ENCODE results near the gene HPCAL1.

The HPCAL1 gene

GRCh38 chr2:10269291-10269690 lies 33.4 kb upstream of the HPCAL1 start:
- no peak overlapping the region for H3K4me3 ChIP-seq (ENCODE audit: low read depth, low read length)
- DNase-seq: no peak
- no peaks in the 10 kb centered on the region for H3K36me3 ChIP-seq (replicated peaks)
- in situ Hi-C loops (cut with HindIII; ENCODE audit: low pct_ligation_motif_present, low sequenced_read_pairs): no loop called here
- no peak for TF ChIP-seq CTCF (IDR thresholded peaks at IDR 0.05; ENCODE audit: low read depth, low read length, missing control alignments)
- H3K27ac ChIP-seq: no peak overlapping the region
- H3K27me3 ChIP-seq (replicated peaks): no peaks in the 10 kb centered on the region

- DNase-seq: no peak
- H3K27me3 ChIP-seq (replicated peaks): no peaks in the 10 kb centered on the region
- in situ Hi-C loops (cut with HindIII; ENCODE audit: low pct_ligation_motif_present, low sequenced_read_pairs): no loop called here
- H3K4me3 ChIP-seq (ENCODE audit: low read depth, low read length): no peak overlapping the region
- TF ChIP-seq CTCF (IDR thresholded peaks at IDR 0.05; ENCODE audit: low read depth, low read length, missing control alignments): no peak
- no peak overlapping the region for H3K27ac ChIP-seq
- no peaks in the 10 kb centered on the region for H3K36me3 ChIP-seq (replicated peaks)
Observed at GRCh38 chr2:10269711-10270610, 32.7 kb upstream of the HPCAL1 start.

- in situ Hi-C loops (cut with HindIII; ENCODE audit: low pct_ligation_motif_present, low sequenced_read_pairs): no loop called here
- DNase-seq: no peak
- TF ChIP-seq CTCF (IDR thresholded peaks at IDR 0.05; ENCODE audit: low read depth, low read length, missing control alignments): no peak
- H3K4me3 ChIP-seq (ENCODE audit: low read depth, low read length): no peak overlapping the region
- H3K36me3 ChIP-seq (replicated peaks): no peaks in the 10 kb centered on the region
- no peaks in the 10 kb centered on the region for H3K27me3 ChIP-seq (replicated peaks)
- H3K27ac ChIP-seq: no peak overlapping the region
Observed at GRCh38 chr2:10271509-10271908, 31.2 kb upstream of the HPCAL1 start.

GRCh38 chr2:10271946-10272345 lies 30.8 kb upstream of the HPCAL1 start:
- Histone ChIP-seq H3K27me3 (replicated peaks) (no peaks in the 10 kb centered on the region), H3K4me3 (ENCODE audit: low read depth, low read length) (no peak overlapping the region), H3K27ac (no peak overlapping the region), H3K36me3 (replicated peaks) (no peaks in the 10 kb centered on the region)
- no peak for TF ChIP-seq CTCF (IDR thresholded peaks at IDR 0.05; ENCODE audit: low read depth, low read length, missing control alignments)
- in situ Hi-C loops (cut with HindIII; ENCODE audit: low pct_ligation_motif_present, low sequenced_read_pairs): no loop called here
- DNase-seq: no peak

- Histone ChIP-seq H3K4me3 (ENCODE audit: low read depth, low read length) (no peak overlapping the region), H3K27ac (no peak overlapping the region), H3K36me3 (replicated peaks) (no peaks in the 10 kb centered on the region), H3K27me3 (replicated peaks) (no peaks in the 10 kb centered on the region)
- no peak for TF ChIP-seq CTCF (IDR thresholded peaks at IDR 0.05; ENCODE audit: low read depth, low read length, missing control alignments)
- DNase-seq: no peak
- in situ Hi-C loops (cut with HindIII; ENCODE audit: low pct_ligation_motif_present, low sequenced_read_pairs): no loop called here
Observed at GRCh38 chr2:10272464-10272863, 30.2 kb upstream of the HPCAL1 start.

All from brain microvascular endothelial cell (primary cell).